Eye (tissue), 1 donor: ENCODE data around the gene TRDN.
A peak's percentile ranks its signal among the peaks of the same experiment; 100 is the strongest.
"Not testable (repeated sequence)": the region's sequence is repeated elsewhere in the genome, so short reads cannot be mapped to it uniquely, and the experiment has no call there.

Experiments
- DNase-seq: peaks from one replicate; pipeline ENCODE4 v3.0.0-alpha.2; 2015

Gene TRDN

DNA sequence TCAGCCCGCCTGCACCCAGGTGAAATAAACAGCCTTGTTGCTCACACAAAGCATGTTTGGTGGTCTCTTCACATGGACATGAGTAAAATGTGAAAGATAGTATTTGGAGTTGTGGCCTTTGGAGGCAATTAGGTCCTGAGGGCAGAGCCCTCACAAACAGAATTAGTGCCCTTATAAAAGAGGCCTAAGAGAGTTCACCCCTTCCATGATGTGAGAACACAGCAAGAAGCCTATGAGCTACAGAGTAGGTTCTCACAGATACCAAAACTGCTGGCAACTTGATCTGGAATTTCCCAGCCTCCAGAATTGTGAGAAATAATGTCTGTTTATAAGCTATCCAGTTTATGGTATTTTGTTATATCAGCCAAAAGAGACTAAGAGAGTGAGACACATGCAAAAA, 74.5 kb downstream of the TRDN start:
- no peak for DNase-seq

DNA sequence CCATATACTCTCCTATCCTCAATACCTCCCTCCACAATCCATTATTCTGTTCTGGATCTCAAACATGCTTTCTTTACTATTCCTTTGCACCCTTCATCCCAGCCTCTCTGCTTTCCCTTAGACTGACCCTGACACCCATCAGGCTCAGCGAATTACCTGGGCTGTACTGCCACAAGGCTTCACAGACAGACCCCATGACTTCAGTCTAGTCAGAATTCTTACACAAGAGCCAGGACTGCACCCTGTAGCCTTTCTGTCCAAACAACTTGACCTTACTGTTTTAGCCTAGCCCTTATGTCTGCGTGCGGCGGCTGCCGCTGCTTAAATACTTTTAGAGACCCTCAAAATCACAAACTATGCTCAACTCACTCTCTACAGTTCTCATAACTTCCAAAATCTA, 76.9 kb downstream of the TRDN start:
- DNase-seq = not testable (repeated sequence)

DNA sequence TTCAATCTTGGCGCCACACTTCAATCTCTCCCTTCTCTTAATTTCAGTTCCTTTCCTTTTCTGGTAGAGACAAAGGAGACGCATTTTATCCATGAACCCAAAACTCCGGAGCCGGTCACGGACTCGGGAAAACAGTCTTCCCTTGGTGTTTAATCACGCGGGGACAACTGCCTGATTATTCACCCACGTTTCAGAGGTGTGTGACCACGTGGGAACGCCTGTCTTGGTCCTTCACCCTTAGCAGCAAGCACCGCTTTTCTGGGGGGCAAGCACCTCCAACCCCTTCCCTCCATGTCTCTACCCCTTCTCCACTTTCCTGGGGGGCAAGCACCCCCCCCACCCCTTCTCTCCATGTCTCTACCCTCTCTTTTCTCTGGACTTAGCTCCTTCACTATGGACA, 79.3 kb downstream of the TRDN start:
- DNase-seq = not testable (repeated sequence)

DNA sequence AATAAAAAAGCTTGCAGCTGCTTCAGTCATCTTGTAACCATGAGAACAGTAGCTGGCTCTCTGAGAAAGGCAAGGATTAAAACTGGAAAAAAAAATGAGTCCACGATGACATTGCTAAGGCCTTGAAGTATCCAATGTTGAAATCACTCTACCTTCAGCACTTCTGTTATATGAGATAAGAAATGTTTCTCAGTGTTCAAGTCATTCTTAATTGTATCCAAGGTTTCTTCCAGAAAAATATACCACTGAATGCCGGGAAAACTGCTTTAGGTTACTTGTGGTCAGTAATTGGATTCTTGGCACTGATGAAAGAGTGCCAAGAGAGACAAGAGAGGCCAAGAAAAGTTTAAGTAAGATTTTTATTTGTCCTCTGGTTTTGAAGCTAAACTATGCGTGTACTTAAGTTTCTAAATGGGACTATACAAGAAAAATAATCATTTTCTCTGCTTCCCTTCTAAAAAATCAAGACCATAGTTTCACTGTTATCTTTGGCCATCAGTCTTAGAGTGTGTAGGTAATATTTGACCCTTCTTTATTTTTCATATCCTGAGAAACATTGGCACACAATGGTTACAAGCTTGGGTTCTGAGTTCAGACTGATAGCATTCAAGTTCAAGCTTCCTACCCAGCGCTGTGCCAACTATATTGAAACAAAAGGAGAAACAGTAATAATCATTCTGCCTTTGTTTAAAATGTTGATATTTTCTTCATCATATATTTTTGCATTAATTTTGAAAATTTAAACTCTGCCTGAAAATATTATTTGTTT, 84.6 kb downstream of the TRDN start:
- peak; percentile 31 for DNase-seq

DNA sequence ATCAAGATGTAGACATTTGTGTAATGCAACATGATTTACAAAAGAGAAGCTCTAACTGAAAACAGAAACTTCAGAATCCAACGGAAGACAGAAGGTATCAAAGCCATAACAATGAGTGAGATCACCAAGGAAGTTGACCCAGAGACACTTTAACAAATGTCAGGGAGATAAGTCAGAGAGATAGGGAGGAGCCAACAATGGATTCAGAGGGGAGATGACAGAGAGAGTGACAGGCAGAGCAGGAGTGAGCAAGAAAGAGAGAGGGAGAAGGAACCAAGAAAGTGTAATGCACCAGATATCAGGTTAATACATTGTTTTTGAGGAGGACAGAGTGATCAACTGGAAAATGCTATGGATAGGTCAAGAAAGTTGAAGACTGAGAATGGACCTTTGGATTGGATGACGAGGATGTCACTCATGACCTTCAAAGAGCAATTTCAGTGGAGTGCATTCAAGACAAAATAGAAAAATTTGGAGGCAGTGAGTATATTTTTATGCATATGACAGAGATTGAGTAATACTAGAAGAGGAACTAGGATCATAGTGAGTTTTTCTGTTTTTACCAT, 86.6 kb downstream of the TRDN start:
- DNase-seq = no peak

DNA sequence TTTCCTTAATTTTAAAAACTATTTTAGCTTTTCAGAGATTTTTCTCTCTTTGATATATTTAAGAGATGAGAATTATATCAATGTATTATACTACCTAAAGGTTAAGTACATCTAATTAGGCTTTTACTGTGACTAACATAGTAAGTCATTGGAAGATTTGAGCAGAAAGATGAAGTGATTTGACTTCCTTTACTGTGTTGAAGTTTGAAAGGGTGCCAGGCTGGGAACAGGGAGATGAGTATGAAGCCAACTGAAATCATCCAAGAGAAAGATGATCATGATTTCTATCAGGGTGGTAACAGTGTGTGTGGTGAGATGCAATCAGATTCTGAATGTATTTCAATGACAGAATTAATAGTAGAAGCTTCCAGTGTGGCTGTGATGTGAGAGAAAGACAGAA, 87.3 kb downstream of the TRDN start:
- no peak for DNase-seq

DNA sequence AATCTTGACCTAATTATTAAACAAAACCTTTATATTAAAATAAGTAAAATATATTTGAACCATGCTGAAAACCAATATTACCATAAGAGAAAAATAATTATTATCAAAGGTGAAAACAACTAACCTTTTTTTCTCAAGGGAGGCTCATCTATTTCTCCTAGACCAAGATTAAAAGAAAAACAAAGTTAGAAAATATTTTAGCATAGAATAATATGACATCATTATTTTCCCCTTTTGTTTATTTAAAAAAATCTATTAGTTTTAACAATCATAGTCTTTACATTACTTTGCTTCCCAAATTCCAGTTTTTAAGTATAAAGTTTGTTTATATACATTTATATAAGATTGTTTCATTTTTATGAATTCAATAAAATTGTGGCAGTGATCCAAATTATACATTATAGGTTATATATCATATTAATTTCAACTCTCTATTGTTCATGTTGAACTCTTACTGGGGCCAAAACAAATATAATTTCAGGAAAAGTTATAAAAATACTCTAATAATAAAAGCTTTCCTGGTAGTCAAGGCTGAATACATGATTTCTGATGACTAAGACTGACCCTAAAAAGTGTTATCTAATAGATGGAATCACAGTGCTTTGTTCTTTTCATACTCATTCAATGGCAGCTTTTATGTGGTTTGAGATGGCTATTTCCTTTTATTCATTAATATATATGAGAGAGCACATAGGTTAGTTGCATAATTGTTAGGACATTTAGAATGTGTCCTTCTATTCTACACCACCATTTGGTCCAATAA, 89.4 kb downstream of the TRDN start:
- DNase-seq = no peak

DNA sequence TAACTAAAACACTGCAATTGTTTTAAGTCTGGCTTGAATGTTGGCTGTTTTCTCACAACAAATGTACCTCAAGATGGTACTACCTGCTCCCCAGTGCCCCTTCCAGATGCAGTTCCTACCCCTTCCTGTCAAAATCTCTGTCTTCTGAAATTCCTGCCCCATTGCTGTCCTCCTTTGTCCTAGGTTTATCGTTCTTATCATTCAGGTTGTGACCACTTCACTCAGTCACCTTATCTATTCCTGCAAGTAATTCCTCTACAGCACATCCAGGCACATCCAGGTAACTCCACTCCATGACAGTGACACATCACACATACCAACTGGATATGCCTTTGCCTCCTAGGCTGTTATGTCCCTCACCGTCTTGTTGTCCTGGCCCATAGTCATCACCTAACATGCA, 90.2 kb downstream of the TRDN start:
- DNase-seq = no peak

DNA sequence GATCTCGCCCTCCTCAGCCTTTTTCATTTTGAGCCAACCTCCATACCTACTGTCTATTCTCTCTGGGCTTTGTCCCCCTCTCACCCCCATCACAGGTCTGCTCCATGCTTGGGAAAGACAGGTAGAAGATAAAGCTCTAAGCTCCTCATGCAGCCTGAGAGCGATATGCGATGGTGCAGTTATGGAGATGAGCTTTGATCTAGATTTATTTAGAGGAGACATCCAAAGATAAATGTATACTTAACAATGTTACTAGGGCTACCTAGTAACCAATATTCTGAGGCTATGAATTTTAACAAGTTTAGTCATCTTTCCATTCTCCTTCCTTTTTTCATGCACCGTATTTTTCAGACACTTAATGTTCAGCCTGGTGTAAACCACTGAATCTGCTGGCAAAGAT, 95.3 kb downstream of the TRDN start:
- DNase-seq = no peak

DNA sequence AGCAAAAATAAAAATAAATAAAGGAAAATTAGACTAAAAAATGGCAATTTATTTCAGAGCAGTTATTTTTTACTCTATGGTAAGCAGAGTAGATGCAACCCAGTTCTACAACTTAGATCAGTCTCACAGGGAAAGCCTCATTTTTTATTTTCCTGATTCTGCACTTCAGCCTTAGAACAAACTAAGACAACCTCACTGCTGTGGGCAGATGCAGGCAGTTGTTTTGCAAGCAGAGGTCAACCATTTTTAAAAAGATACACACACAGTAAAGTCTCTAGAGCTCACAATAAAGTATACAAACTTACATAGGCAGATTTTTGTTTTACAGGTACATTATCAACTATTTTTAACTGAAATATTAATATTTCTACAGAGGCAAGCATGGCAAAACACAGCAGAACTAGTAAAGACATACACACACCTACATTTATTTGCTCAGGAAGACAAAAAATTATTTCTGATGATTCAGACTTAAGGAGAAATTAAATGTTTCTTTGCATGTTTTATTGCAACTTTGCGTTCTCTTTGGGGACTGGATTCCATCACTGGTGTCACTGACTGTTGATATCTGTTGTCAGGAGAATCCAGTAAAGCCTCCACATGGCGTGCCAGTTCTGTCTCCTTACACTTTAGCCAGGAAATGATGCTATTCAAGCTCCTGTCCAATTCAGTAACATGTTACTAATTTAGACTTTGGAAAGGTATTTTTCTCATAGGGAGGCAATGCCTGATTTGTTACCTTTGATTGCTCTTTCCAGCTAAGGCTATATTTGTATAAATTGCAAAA, 102.7 kb downstream of the TRDN start:
- no peak for DNase-seq

DNA sequence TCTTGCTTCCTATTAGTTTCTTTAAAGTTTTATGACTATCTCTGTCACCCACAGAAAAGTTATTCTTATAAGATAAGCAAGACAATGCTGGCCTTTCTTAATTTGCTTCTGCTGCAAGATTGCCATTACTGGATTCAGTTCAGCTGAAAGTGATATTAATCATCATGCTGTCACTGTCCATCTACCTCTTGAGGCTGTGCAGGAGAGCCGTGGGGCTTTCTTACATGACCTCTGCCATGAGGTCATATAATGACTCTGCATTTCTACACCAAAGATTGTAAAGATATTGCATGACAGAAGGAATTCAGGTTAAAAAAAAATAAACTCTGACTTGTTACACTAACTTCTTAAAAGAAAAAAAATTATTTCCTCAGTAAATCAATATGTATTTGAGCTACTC, 106.9 kb downstream of the TRDN start:
- DNase-seq = peak; percentile 36

DNA sequence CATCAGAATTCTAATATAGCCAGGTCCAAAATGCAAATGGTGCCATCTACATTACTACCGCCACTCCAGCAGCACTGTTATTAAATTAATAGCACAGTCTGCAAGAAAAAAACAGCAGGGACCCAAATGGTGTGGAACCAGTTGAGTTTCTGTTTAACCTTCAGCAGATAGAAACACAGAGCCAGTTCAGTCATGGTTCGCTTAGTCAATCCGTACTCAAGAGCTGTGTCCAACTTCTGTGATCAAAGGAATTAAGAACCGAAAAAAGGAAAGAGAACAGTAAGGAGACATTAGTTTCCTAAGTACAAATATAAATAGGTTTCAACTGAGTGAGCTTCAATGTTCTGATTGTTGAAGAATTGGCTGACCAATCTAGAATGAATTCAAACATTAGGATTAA, 107.7 kb downstream of the TRDN start:
- no peak for DNase-seq

DNA sequence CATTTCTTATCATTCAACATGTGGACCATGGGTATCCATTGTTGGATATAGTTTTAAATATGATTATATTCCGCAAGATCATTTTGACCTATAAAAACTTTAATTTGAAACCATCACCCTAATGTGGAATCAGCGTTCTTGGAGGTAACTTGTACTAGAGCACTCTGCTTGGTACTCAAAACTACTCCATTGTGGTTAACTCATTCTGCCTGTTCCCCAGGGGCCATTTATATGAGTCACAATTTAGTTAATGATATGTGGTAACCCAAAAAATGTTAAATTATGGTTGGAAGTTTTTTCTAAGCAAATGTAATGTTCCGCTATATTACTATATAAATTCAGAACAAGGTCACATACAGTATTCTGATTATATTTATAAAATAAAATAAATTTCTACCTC, 109.3 kb downstream of the TRDN start:
- no peak for DNase-seq

DNA sequence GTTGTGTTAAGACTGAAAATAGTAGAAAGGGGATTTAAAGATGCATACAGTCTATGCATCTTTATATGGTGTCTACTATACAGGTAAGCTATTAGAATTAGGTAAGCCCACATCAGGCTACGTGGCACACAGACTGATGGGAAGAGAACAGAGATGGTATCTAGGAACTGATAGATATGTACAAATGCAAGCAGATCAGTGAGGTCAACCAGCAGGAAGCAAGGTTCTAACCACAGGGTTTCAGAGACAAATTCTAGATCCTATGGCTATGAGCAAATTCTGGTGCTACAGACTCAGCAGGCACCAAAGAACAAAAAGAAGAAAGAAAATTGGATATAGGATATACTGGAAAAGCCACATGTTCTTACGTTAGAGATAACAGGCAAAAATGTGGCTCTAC, 110.6 kb downstream of the TRDN start:
- no peak for DNase-seq

DNA sequence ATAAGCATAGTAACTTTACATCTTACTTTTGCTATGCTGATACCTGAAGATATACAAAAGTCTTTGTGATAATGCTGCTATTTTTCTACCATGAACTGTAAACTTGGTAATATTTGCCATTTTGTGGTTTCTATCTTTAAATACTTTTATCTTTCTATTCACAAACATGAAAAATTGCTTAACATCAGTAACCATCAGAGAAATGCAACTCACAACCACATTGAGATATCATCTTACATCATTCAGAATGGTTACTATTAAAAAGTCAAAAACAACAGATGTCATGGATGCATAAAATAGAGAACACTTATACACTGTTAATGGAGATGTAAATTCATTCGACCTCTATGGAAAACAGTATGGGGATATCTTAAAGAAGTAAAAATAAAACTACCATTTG, 112.0 kb downstream of the TRDN start:
- DNase-seq = no peak

DNA sequence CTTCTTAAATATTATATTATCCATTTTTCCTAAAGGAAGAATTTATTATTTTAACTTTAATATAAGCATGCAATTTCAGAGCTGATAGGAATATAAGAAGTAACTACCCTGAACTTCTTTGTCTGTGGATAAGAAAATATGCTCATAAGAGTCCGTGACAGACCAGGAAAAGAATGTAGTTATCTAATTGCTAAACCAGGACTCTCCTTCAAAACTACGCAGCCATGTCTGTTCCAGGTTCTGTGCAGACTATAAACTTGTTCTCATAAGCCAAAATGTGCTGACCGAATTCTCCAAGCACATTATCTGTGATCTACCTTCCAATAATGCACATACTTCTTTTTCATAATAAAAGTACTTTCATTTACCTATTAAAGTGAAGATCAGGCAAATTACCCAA, 116.5 kb downstream of the TRDN start:
- DNase-seq = no peak

DNA sequence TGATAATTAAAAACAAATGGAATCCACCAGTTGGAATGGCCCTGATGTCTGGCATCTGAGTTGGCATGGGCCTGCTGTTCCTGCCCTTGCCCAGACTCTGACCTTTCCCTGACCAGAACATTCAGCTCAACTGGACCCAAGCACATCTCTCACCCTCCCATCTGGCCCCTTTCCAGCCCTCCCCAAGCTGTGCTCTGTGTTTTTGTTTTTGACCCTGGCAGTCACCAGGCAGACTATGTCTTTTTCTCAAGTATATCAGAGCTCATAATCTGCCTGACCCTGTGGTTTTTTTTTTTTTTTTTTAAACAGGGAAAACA, 117.6 kb downstream of the TRDN start:
- no peak for DNase-seq

DNA sequence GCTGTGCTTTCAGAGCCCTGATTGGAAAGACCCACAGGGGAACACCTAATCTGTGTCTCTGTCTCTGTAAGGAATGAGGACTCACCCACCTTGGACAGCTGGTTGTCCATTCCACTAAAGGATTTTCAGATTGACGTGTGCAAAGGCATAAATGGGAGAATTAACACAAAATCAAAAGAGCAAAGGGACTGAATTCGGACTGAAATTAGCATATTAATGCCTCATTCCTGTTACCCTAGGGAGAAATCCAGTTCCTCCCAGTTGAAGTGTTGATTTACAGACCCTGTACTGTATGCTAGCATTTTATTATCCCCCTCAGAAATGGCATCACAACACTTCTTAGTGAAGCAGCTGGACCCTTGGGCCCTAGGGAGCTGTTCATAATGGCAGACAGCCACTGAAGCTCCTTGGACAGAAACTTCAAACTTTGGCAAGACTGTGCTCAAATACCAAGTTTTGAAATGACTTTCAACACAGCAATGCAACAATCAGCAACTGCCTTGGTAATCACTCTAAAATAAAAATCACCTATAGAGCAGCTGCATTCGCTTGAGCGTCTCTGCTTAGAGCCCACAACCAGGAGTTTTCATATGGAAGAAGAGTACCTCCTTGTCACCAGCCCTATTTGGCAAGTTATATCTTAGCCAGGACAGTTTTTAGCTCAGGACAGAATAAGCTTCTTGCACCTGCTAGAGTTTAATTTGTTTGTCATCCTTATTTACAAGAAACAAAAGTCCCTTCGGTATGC, 118.1 kb downstream of the TRDN start:
- no peak for DNase-seq

DNA sequence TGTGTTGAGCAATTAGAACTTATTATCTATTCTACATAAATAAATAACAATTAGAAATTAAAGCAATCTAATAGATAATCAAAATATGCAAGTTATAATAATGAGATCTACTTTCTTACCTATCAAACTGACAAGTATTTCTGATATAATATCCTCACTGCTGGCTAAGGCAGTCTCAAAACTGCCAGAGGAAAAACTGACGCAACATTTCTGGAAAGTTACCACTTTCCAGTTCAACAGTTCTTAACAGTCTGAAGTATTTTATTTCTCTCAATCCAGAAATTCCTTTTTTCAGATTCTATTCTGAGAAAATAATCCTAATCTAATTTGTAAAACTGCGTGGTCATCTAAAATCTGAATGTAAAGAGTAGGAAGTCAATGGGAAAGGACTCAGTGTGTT, 121.0 kb downstream of the TRDN start:
- no peak for DNase-seq

DNA sequence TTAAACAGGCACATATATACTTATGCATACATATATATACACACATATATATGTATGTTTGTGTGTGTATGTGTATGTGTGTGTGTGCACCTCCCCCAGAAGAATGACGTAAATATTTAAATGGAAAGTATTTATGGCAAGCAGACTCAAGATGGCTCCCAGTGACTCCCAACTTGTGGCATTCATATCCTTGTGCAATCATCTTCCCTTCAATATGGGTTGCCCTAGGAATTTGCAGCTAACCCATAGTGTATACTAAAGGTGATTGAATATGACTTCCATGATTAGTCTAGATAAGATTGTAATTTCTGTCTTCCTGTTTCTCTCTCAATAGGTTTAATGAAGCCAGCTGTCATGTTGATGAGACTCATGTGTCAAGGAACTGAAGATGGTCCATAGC, 127.6 kb downstream of the TRDN start:
- peak; percentile 7 for DNase-seq

DNA sequence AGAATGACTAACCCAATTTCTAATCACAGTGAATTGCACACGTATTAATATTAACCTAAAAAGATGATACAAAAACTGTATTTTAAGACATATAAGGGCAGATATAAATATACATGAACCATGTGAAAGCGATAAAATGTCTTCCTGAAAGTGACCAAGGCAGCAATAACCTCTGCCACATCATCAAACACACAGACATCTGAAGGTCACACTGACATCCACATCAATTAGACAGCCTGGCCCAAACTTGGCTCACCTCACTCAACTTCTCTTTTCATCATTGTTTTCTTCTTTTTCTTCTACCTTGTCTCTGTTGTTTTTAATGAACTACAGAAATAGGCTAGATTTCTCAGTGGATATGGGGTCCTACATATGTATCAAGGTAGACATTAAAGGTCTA, 128.5 kb downstream of the TRDN start:
- no peak for DNase-seq

DNA sequence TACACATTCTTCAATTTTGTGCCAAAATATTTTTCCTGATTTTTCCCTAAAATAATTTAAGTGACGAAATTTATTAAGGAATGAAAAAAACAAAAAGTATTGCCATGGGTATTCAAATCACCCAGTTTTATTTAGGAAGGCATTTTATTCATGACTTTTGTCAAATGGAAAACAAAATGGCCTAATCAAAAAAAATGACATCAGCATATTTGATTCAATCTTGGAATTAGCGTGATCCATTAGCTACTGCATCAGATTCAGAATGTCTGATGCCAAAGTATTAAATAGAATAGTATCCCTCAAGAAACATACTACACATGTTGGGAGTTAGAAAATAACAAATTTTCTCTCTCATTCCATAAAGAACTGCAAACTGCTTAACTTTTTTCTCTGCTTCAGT, 129.2 kb downstream of the TRDN start:
- DNase-seq = no peak

DNA sequence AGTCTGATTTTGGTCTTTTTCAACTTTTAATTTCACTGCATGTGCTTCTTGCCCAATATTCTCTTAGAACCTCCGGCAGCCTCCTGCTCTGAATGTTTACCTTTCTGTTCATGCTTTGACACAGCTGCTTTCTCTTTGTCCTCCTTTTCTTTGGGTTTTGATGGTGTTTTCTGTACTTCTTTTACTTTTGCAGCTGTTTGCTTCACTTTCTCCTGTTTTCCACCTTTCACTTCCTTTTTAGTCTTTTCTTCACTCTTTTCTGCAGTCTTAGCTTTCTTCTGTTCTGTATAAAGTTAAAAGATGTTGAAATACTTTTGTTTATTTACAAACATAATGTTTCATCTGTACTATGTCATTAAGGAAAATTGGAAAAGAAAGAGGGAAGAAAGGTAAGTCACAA, 133.1 kb downstream of the TRDN start:
- no peak for DNase-seq
